GM12891 (cell line): ENCODE data around the gene ZNF280B.
"Not testable (repeated sequence)": the region's sequence is repeated elsewhere in the genome, so short reads cannot be mapped to it uniquely, and the experiment has no call there.

ENCODE experiments used
- DNase-seq: peaks from one replicate; pipeline ENCODE4 v3.0.0; 2011; ENCODE audit warnings: low spot score; ENCODE audit not compliant: insufficient read length
- FAIRE-seq: peaks from 2 replicates; lab custom pipeline; 2011; peaks lifted over from hg19 to GRCh38; lab: Jason Lieb, UNC
- PAX5 ChIP-seq: IDR thresholded peaks from 2 replicates; pipeline ENCODE4 v1.6.1; 2011; ENCODE audit warnings: low read length, moderate library complexity, mild to moderate bottlenecking; ENCODE audit not compliant: insufficient read depth, severe bottlenecking
- POLR2A ChIP-seq: IDR thresholded peaks from 2 replicates; pipeline ENCODE4 v1.6.1; 2011; ENCODE audit warnings: low read depth, low read length, control low read depth
- POLR2AphosphoS5 ChIP-seq: IDR thresholded peaks from 2 replicates; pipeline ENCODE4 v1.6.1; 2011; ENCODE audit warnings: low read depth, low read length, control low read depth
- POU2F2 ChIP-seq: IDR thresholded peaks from 2 replicates; pipeline ENCODE4 v1.6.1; 2011; ENCODE audit warnings: low read depth, mild to moderate bottlenecking, control low read depth, low read length, moderate library complexity
- SPI1 ChIP-seq: IDR thresholded peaks from 2 replicates; pipeline ENCODE4 v1.6.1; 2011; ENCODE audit warnings: low read depth, low read length, control low read depth
- TAF1 ChIP-seq: IDR thresholded peaks from 2 replicates; pipeline ENCODE4 v1.6.1; 2011; ENCODE audit warnings: low read depth, low read length, control low read depth

The ZNF280B gene

GRCh38 chr22:22512951-22513350 lies 4.4 kb upstream of the ZNF280B start:
- FAIRE-seq (no peak), DNase-seq (no peak)
- no peak for TF ChIP-seq POLR2AphosphoS5
- TF ChIP-seq SPI1: no peak
- no peak for TF ChIP-seq POLR2A
- no peak for TF ChIP-seq TAF1
- TF ChIP-seq PAX5: no peak
- TF ChIP-seq POU2F2: no peak

GRCh38 chr22:22510833-22511232 lies 2.3 kb upstream of the ZNF280B start:
- FAIRE-seq, DNase-seq: not testable (repeated sequence)

- DNase-seq: not testable (repeated sequence)
- FAIRE-seq: peak; percentile 23
Observed at GRCh38 chr22:22509912-22510311, 1.4 kb upstream of the ZNF280B start.

GRCh38 chr22:22507743-22508273 lies 734 bp downstream of the ZNF280B start:
- FAIRE-seq: peak; percentile 71
- TF ChIP-seq SPI1 (no peak), POU2F2 (no peak), POLR2A (no peak), POLR2AphosphoS5 (no peak), PAX5 (no peak), TAF1 (no peak)
- no peak for DNase-seq

- TF ChIP-seq PAX5 (no peak), POU2F2 (no peak), TAF1 (no peak), POLR2A (no peak), SPI1 (no peak), POLR2AphosphoS5 (no peak)
- no peak for FAIRE-seq
- no peak for DNase-seq
Observed at GRCh38 chr22:22506736-22507135, 1.8 kb downstream of the ZNF280B start.

- FAIRE-seq (no peak), DNase-seq (no peak)
- TF ChIP-seq POLR2AphosphoS5 (no peak), TAF1 (no peak), SPI1 (no peak), POLR2A (no peak), PAX5 (no peak), POU2F2 (no peak)
Observed at GRCh38 chr22:22498267-22498666, 10.3 kb downstream of the ZNF280B start.

- FAIRE-seq, DNase-seq: not testable (repeated sequence)
Observed at GRCh38 chr22:22491589-22491988, 17.0 kb downstream of the ZNF280B start.

GRCh38 chr22:22488736-22489135 lies 19.8 kb downstream of the ZNF280B start:
- FAIRE-seq: no peak
- no peak for DNase-seq
- TF ChIP-seq SPI1 (no peak), POLR2A (no peak), POU2F2 (no peak), TAF1 (no peak), PAX5 (no peak), POLR2AphosphoS5 (no peak)

- FAIRE-seq (peak; percentile 13), DNase-seq (no peak)
- TF ChIP-seq POLR2AphosphoS5: no peak
- no peak for TF ChIP-seq SPI1
- no peak for TF ChIP-seq POU2F2
- no peak for TF ChIP-seq POLR2A
- TF ChIP-seq PAX5: no peak
- no peak for TF ChIP-seq TAF1
Observed at GRCh38 chr22:22487869-22488597, 20.5 kb downstream of the ZNF280B start.

- TF ChIP-seq POLR2AphosphoS5: no peak
- no peak for TF ChIP-seq SPI1
- no peak for TF ChIP-seq PAX5
- TF ChIP-seq POU2F2: no peak
- no peak for TF ChIP-seq TAF1
- TF ChIP-seq POLR2A: no peak
- FAIRE-seq (no peak), DNase-seq (no peak)
Observed at GRCh38 chr22:22487059-22487458, 21.5 kb downstream of the ZNF280B start.
